HG02759 (cell line): Measurements from ENCODE around the gene SPINT1.

ENCODE experiments used
- ATAC-seq: cut with Tn5 transposase; IDR thresholded peaks from one replicate; pipeline ENCODE4 v1.9.1; 2021; ENCODE audit warnings: mild to moderate bottlenecking, moderate library complexity; ENCODE audit not compliant: unreplicated experiment

SPINT1 gene

GRCh38 chr15:40891138-40891537 is 47.3 kb downstream of the SPINT1 start:
- ATAC-seq, result no peak

GRCh38 chr15:40891810-40892446 is 48.1 kb downstream of the SPINT1 start:
- no peak for ATAC-seq

- no peak for ATAC-seq
Measured at GRCh38 chr15:40892447-40893012, 48.7 kb downstream of the SPINT1 start.

GRCh38 chr15:40893019-40893670 is 49.3 kb downstream of the SPINT1 start:
- ATAC-seq, result no peak

- ATAC-seq, result peak; percentile 92
Measured at GRCh38 chr15:40893733-40894680, 50.2 kb downstream of the SPINT1 start, which contains the start of gene VPS18. Gene VPS18 (plus strand): TSS chr15:40894450. CDS start chr15:40894769, 319 bp downstream.

- ATAC-seq, result peak; percentile 41
Measured at GRCh38 chr15:40894681-40895448, 51.0 kb downstream of the SPINT1 start.

- ATAC-seq, result no peak
Measured at GRCh38 chr15:40899536-40900207, 55.8 kb downstream of the SPINT1 start.

GRCh38 chr15:40900256-40901052 is 56.6 kb downstream of the SPINT1 start:
- no peak for ATAC-seq

GRCh38 chr15:40901053-40901443 is 57.2 kb downstream of the SPINT1 start:
- ATAC-seq, result no peak

GRCh38 chr15:40902605-40903561 is 59.0 kb downstream of the SPINT1 start:
- ATAC-seq, result no peak

GRCh38 chr15:40904552-40905201 is 60.8 kb downstream of the SPINT1 start:
- no peak for ATAC-seq

- peak; percentile 78 for ATAC-seq
Measured at GRCh38 chr15:40906091-40906990, 62.5 kb downstream of the SPINT1 start.

GRCh38 chr15:40906991-40907802 is 63.3 kb downstream of the SPINT1 start:
- peak; percentile 20 for ATAC-seq
